ENCODE data around the gene CLP1. TPM values are rescaled to one million over a fixed set of nuclear protein-coding genes. Genes with fewer than 3 reads are reported as not detected.
A peak's percentile ranks its signal among the peaks of the same experiment; 100 is the strongest.

Gene CLP1
- total RNA-seq, 1 experiment from 2014 or later = 35.5 TPM

DNA sequence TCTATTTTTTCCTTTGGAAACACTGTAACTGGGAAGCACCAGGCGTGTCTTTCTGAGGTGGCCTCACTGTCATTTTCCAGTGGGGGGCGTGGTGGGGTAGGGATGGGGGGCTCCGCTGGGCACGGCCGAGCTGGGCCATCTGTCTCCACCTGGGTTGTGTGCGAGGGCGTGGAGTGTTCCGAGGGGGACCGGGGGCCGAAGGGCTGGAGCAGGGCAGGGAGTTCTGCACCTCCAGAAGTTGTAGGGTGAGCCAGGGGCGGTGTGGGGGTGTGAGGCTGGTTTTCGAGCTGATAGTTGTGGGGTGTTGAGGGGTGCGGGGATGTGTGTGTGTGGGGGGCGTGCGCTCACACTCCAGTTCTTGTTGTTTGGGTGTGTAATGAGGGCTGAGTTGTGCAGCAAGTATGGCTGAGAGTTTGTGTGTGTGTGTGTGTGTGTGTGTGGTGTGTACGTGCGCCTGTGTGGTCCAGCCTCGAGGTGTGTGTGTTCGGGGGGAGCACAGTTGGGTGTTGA, 18.7 kb upstream of the CLP1 start:
- Histone ChIP-seq H3K14ac (ENCODE audit: insufficient read depth, low read length) (peak overlapping the region; percentile 99), H3K79me1 (ENCODE audit: insufficient read depth, low read depth, low read length, poor library complexity, severe bottlenecking) (no peaks in the 10 kb centered on the region), H3K4ac (ENCODE audit: low read depth, low read length) (peak overlapping the region; percentile 95; the same call in 1 of the 2 replicates), H3K9ac (ENCODE audit: extremely low read depth, insufficient read length, low read length) (peak overlapping the region; percentile 99), H4K8ac (replicated peaks; ENCODE audit: insufficient read length, low read depth, low read length) (no peak overlapping the region), H3K9me3 (ENCODE audit: control insufficient read depth, low read depth, low read length) (no peaks in the 10 kb centered on the region), H4K5ac (ENCODE audit: insufficient read length, low read depth, low read length) (peak overlapping the region; percentile 98), H2BK12ac (ENCODE audit: insufficient read length, low read depth, low read length) (no peak overlapping the region), H2BK5ac (ENCODE audit: insufficient read length, low read length) (peak overlapping the region; percentile 99), H2BK120ac (ENCODE audit: low read depth, low read length, poor library complexity, severe bottlenecking) (peak overlapping the region; percentile 96), H4K20me1 (ENCODE audit: control insufficient read depth, insufficient read depth, insufficient read length) (peaks cover 2% of the 10 kb centered on the region), H3T11ph (ENCODE audit: low read length) (peak overlapping the region; percentile 62), H2BK20ac (ENCODE audit: low read depth, low read length, poor library complexity, severe bottlenecking) (no peak overlapping the region), H4K91ac (ENCODE audit: insufficient read length, low read depth, low read length) (peak overlapping the region; percentile 99), H3K23me2 (ENCODE audit: insufficient read length, low read depth, low read length, poor library complexity, severe bottlenecking) (peaks cover 11% of the 10 kb centered on the region), H2AFZ (ENCODE audit: low read length) (no peak overlapping the region), H2AK5ac (ENCODE audit: insufficient read length, low read length) (peak overlapping the region; percentile 98), H3K23ac (ENCODE audit: insufficient read length, low read depth, low read length) (no peak overlapping the region), H3K18ac (ENCODE audit: insufficient read length, low read depth, low read length) (peak overlapping the region; percentile 100), H3K79me2 (ENCODE audit: insufficient read depth, low read length) (peaks cover 7% of the 10 kb centered on the region; the same call in 1 of the 2 replicates), H3K4me2 (ENCODE audit: insufficient read depth, insufficient read length, low read length) (peak overlapping the region; percentile 59), H3K4me1 (ENCODE audit: insufficient read depth, low read length) (peaks cover 9% of the 10 kb centered on the region; the same call in 1 of the 2 replicates), H3K56ac (ENCODE audit: insufficient read length, low read depth, low read length) (peak overlapping the region; percentile 54), H2BK15ac (ENCODE audit: low read depth, low read length) (no peak overlapping the region), H3K27me3 (ENCODE audit: insufficient read depth, low read length) (no peaks in the 10 kb centered on the region), H3K27ac (ENCODE audit: insufficient read length, low read depth, low read length) (peak overlapping the region; percentile 85)
- WGBS (ENCODE audit: extremely low coverage, insufficient read length, low lambda C conversion rate) = no CpG with 5 or more reads among the region's 19 CpGs
- H3K4me3 Mint-ChIP-seq = peak overlapping the region; percentile 94 to 100
- H3K9me3 Mint-ChIP-seq = peaks cover 6 to 10% of the 10 kb centered on the region in 2 experiments; a peak in 4 of 5 replicates
- H3K36me3 Mint-ChIP-seq (ENCODE audit: insufficient read depth in 1 of 3, low read depth in 3 of 3) = peaks cover 33 to 51% (median 45%) of the 10 kb centered on the region in 3 experiments
- H3K27ac Mint-ChIP-seq = peak overlapping the region; percentile 98 to 100 (median 100)
- H3K27me3 Mint-ChIP-seq (ENCODE audit: low read depth) = peaks cover 9% of the 10 kb centered on the region
- H3K4me1 Mint-ChIP-seq = peaks cover 48 to 57% of the 10 kb centered on the region in 2 experiments
- DNase-seq = no peak
- TF ChIP-seq, protein P1, sequence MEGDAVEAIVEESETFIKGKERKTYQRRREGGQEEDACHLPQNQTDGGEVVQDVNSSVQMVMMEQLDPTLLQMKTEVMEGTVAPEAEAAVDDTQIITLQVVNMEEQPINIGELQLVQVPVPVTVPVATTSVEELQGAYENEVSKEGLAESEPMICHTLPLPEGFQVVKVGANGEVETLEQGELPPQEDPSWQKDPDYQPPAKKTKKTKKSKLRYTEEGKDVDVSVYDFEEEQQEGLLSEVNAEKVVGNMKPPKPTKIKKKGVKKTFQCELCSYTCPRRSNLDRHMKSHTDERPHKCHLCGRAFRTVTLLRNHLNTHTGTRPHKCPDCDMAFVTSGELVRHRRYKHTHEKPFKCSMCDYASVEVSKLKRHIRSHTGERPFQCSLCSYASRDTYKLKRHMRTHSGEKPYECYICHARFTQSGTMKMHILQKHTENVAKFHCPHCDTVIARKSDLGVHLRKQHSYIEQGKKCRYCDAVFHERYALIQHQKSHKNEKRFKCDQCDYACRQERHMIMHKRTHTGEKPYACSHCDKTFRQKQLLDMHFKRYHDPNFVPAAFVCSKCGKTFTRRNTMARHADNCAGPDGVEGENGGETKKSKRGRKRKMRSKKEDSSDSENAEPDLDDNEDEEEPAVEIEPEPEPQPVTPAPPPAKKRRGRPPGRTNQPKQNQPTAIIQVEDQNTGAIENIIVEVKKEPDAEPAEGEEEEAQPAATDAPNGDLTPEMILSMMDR (conservative IDR thresholded peaks at IDR 0.05) = no peak
